T-helper 1 cell (primary cell): ENCODE measurements around the gene KDM5A.
A peak's percentile ranks its signal among the peaks of the same experiment; 100 is the strongest.
"Not testable (repeated sequence)": the region's sequence is repeated elsewhere in the genome, so short reads cannot be mapped to it uniquely, and the experiment has no call there.

Experiments
- DNase-seq, 5 donors: peaks; one replicate each; pipeline ENCODE4 v3.0.0-alpha.2; 2012 to 2020
- total RNA-seq, 4 donors: gene quantifications; one replicate each; lab custom pipeline; 2026; lab: John Stamatoyannopoulos, UW

Gene KDM5A
- 202 to 367 (median 289) reads per million in 4 donors for total RNA-seq

DNA sequence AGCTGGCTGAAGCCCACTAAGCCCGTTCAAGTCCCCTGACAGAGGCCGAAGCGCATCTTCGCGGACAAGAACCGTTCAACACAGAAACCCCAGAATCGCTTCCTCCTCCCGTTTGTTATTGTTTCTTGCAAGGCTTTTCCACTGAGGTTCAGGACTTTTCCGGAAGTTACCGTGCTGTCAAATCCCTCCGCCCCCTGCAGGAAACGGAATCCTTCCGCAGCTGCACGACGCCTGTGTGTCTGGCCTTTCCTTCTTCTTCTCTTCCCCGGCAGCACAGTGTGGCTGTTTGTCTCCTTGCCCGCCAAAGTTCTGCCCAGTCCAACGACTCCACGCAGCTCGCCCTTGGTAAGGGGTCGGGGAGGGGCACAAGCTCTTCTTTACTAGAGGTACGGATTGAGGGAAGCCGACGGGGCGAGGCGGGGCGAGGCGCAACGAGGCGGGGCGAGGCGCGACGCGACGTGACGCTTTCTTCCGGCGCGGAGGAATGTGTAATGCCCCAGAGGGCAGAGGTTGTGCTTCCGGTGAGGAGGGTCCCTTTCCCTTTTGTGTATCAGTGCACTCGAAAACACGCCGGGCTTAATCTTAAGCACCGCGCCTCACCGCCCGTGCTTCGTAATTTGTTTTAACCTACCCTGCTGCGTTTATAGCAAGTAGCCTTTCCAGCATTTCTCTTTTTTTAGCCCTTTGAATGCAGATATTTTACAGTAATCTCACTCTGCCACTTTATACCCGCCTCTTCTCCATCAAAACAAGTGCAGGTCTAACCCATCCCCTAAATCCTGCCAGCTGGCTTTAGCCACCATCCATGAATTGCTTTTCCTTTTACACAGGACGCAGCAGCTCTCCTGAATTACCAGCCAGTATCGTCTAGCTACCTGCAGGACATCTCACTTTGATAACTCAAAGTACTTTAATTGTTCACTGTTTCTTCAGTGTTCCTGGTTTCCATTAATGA, at the start of gene KDM5A:
Gene KDM5A (minus strand): TSS at position 179 of the 955 bp plus-strand sequence. CDS start 229 bp downstream, outside the sequence.
- peak; percentile 80 to 93 (median 87) for DNase-seq

DNA sequence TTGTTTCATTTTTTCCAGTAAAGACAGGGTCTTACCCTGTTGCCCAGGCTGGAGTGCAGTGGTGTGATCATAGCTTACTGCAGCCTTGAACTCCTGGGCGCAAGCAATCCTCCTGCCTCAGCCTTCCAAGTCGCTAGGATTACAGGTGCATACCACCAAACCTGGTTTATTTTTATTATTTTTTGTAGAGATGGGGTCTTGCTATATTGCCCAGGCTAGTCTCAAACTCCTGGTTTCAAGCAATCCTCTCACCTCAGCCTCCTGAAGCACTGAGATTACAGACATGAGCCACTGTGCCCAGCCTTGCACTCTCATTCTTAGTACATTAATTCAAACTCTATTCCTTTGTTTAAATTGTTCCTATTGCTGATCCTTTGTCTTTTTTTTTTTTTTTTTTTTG, 46.6 kb upstream of the KDM5A start:
- DNase-seq, result not testable (repeated sequence)

DNA sequence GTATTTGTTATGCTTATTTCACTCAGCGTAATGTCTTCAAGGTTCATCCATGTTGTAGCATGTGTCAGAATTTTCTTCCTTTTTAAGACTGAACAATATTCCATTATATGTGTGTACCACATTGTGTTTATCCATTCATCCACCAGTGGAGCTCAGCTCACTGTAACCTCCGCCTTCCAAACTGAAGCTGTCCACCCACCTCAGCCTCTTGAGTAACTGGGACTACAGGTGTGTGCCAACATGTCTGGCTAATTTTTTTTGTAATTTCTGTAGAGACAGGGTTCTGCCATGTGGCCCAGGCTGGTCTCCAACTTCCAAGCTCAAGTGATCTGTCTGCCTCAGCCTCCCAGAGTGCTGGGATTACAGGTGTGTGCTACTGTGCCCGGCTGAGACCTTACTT, 33.4 kb upstream of the KDM5A start:
- no peak for DNase-seq

DNA sequence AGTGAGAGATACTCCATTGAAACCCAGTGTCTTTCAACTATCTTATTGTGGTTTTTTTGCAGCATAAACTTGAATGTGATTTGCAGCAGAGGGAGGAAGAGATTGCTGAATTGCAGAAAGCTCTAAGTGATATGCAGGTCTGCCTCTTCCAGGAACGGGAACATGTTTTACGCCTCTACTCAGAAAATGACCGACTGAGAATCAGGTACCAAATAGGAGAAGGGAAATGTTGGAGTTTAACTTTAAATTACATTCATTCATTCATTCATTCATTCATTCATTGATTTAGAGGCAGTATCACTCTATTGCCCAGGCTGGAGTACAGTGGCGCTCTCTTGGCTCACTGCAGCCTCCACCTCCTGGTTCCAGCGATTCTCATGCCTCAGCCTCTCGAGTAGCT, 29.3 kb upstream of the KDM5A start:
- DNase-seq, result no peak

DNA sequence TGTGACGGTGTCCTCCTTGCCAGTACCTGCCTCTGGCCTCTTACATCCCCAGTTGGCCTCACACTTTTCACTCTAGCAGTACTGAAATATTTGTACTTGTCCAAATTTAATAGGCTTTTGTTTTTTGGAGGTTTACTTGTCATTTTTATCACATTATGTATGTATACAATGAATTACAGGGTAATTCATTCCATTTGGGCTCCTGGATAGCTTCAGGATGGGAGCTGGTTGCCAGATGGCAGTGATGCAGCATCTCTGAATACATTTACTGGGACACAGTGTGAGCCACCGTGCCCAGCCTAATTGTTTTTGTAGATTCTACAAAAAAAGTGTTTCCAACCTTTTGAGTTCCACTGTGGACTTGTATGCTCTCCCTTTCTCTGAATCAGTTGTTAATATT, 25.7 kb upstream of the KDM5A start:
- no peak for DNase-seq

DNA sequence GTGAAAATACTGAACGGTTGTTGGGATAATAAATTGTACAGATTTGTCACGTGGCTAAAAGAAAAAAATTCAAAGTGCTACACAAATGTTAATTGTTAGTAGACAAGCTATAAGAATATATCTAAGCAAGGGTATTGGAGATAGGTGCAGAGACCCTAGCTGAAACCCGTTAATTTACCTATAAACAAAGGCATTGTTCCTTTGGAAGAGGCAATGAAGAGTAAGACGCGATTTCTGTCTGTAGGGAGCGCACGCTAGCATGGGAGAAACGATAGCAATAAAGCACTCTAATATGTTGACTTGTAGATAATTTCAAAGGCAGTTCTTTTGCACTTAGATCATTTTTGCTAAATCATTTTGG, 12.9 kb upstream of the KDM5A start:
- DNase-seq, result peak in 1 of 5 donors; percentile 21

DNA sequence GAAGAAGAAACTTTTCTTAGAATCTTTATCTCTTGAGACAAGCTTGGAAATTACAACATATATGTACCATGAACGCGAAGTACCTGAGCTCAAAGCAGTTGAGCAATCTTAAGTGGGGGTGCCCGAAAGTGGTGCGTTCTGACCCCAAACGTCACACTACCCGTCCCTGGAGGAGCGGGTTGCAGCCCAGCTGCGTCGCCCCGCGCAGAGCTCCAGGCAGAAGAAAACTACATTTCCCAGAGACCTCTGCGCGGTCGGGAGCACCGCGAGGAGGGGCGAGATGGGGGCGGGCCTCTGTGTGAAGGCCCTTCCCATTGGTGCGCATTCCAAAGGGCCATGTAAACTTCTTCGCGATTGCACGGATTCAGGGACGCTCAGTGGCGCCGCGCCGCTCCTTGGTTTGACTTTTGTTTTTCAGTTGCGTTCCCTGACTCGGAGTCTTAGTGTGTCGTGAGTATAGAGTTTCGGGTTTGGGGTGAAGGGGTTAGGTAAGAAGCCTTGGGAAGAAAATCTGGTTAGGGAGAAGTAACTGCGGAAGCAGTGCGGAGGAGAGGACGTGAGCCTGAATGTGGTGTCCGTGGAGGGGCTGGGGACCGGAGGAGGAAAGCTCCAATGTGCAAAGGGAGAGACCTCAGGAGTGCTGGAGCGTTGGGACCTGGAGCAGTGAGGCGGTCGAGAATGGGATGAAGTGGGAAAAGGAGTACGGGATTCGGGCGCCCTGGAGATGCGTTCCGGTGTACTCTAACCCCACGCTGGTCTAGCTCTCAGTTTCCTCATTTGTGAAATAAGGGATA, 12.3 kb upstream of the KDM5A start, which contains the start of gene CCDC77:
Gene CCDC77 (plus strand): TSS at position 410 of the 794 bp plus-strand sequence. CDS start 7,740 bp downstream, outside the sequence.
- peak; percentile 78 to 95 (median 87) for DNase-seq

DNA sequence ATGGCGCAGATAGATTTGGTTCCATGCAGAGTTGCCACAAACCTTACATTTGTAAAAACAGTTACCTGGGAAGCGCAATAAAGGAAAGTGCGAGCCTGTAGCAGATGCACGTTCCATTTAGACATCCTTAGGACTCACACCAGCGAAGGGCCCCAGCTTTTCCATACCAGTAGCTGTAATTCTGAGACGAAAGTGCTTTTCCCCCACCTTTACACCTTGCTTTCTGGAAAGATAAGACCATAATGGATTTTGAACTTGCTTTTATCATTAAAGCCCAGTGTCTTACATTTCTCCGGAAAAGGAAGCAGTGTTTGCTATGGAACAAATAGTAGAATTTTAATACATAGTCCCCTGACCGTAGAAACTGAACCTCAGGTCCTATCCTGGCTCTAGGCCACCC, 11.7 kb upstream of the KDM5A start:
- no peak for DNase-seq

DNA sequence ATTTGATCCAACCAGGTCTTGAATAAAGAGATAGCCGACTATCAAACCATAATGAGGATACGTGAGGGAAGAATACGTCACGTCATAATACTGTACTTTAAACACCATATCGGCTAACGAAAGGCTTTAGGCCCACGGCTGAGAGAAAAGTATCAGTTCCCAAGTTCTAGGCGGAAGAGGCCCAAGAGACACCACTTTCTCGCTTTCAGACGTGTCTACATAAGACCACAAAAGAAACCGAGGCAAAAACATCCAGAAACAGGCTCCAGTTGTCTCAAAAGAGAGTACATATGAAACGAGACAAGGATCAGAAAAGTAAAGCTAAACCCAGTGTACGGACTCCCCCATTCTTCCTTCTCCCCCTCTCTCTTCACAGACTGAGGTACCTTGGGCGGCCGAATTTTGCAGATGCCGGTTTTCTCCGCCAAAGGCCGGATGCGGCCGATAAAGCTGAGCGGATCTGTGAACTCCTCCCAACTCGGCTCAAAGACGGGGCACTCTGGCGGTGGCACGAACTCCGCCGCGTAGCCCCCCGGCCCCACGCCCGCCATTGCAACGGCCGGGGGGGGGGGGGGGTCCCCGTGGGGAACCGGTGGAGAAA, 479 bp downstream of the KDM5A start:
- peak; percentile 29 to 63 (median 44) for DNase-seq

DNA sequence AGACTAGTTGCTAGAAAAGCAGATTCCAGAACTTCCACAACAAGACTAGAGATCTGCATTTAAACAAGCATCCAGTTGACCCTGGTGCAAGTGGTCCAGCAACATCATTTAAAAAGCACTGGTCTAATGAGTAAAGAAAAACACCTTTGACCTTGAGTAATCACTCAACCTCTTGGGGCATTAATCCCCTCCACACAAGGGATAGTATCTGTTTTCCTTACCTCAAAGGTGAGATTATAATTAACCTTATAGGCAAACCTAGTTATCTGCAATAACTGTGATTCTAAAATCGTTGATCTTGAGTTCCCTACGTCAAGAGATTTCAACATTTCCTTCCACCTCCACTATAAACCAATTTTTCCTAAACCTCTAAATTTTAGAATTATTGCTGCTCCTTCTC, 1.1 kb downstream of the KDM5A start:
- no peak for DNase-seq

DNA sequence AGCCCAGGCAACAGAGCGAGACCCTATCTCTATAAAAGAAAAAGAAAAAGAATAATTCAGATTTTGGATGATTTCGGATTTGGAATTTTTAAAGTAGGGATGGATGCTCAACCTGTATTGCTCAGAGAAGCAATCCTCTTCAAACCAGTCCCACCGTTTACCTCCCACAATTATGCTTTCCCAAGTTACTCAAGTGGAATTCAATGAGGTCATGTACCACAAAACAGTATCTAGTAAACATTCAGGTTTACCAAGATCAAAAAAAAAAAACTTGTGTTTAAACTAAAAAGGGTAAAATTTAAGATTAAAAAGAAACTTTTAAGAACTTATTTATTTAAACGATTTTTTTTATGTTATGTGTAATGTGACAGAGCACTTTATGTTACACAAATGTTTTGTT, 2.5 kb downstream of the KDM5A start:
- no peak for DNase-seq

DNA sequence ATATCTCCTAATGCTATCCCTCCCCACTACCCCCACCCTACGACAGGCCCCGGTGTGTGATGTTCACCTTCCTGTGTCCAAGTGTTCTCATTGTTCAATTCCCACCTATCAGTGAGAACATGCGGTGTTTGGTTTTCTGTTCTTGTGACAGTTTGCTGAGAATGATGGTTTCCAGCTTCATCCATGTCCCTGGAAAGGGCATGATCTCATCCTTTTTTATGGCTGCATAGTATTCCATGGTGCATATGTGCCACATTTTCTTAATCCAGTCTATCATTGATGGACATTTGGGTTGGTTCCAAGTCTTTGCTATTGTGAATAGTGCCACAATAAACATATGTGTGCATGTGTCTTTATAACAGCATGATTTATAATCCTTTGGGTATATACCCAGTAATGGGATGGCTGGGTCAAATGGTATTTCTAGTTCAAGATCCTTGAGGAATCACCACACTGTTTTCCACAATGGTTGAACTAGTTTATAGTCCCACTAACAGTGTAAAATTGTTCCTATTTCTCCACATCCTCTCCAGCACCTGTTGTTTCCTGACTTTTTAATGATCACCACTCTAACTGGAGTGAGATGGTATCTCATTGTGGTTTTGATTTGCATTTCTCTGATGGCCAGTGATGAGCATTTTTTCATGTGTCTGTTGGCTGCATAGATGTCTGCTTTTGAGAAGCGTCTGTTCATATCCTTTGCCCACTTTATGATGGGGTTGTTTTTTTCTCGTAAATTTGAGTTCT, 18.2 kb downstream of the KDM5A start:
- not testable (repeated sequence) for DNase-seq

DNA sequence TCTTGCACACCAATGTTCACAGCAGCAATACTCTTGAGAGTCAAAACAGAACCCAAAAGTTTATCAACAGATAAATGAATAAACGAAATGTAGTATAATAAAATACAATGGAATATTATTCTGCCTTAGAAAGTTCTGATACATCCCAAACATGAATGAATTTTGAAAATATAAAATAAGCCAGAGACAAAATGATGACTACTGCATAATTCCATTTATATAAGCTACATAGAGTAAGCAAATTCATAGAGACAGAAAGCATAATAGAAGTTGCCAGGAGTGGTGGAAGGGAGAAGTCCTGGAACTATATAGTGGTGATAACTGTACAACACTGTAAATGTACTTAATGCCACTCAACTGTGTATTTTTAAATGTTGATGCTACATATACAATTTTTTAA, 21.1 kb downstream of the KDM5A start:
- DNase-seq, result no peak

DNA sequence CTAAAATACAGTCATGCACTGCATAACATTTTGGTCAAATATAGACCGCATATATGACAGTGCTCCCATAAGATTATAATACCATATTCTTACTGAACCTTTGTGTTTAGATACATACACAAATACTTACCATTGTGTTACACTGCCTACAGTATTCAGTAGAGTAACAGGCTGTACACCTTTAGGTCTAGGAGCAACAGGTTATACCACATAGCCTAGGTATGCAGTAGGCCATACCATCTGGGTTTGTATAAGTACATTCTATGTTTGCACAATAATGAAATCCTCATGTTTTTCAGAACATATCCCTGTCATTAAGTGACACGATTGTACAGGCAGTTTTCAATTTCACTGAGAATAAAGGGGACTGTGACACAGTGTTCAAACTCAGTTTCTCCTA, 22.3 kb downstream of the KDM5A start:
- no peak for DNase-seq

DNA sequence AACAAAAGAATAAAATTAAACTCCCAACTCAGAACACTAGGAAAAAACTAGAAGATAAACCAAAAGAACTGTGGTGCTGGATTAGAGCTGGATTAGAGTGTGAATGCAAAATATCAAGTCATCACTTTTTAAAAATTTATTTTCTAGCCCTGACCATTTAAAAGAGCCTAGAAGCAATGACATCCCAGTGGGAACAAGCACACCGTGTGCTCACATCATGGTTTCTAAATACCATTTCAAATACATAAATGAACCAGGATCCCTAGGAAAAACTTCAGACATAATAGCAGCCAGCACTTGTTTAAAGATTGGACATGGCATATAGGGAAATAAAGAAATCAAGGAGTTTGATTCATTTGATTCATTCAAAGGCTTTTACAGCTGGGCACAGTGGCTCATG, 30.0 kb downstream of the KDM5A start:
- no peak for DNase-seq

DNA sequence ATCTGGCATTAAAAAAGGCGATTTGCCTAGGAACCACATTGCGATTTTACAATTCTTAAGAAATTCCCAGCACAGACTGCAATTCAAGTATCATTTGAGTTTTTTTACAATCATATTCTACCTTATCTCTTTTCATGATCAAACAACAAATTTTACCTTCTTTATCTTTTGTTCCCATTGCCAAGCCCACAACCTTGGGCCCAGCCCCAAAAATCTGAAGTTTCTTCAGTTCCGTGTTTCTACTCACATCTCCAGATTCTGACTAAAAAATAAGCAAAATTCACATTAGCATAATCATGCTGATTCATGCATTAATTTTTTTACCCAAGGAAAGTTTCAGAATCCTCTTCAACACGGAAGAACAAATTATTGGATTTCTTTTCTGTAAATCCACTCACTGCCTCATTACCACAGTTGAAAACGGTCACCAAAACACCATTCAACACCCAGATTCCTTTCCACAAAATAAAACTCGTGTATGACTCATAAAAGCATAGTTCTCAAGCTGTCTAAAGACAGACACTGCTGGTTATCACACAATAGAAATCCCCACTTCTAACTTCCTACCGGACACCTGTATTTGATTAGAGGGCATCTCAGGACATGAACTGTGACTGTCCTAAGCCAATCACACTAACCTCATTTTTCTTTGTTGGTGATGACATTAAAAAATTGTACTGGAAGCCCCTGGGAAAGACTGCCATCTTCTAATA, 32.7 kb downstream of the KDM5A start:
- no peak for DNase-seq

DNA sequence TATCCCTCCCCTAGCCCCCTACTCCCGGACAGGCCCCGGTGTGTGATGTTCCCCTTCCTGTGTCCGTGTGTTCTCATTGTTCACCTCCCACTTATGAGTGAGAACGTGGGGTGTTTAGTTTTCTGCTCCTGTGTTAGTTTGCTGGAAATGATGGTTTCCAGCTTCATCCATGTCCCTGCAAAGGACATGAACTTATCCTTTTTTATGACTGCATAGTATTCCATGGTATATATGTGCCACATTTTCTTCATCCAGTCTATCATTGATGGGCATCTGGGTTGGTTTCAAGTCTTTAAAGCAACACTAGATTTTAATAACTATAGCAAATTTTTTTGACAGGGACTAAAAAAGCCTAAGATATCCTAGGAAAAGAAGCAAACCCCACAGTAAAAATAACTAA, 37.9 kb downstream of the KDM5A start:
- not testable (repeated sequence) for DNase-seq

DNA sequence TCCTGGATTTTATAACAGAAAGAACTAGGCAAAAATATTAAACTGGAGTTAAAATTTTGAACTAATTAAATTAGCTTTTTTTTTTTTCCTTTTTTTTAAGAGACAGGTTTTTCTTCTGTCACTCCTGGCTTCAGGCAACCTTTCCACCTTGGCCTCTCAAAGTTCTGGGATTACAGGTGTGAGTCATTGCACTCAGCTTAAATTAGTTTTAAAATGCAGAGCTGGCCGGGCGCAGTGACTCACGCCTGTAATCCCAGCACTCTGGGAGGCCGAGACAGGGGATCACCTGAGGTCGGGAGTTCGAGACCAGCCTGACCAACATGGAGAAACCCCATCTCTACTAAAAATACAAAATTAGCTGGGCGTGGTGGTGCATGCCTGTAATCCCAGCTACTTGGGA, 39.5 kb downstream of the KDM5A start:
- not testable (repeated sequence) for DNase-seq

DNA sequence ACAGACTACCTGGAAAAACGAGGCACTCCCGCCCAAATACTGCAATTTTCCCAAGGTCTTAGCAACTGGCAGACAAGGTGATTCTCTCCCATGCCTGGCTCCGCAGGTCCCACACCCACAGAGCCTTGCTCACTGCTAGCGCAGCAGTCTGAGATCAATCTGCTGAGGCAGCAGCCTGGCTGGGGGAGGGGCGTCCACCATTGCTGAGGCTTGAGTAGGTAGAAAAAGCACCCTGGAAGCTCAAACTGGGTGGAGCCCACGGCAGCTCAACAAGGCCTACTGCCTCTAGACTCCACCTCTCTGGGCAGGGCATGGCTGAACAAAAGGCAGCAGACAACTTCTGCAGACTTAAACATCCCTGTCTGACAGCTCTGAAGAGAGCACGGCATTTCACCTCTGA, 46.1 kb downstream of the KDM5A start:
- DNase-seq, result not testable (repeated sequence)

DNA sequence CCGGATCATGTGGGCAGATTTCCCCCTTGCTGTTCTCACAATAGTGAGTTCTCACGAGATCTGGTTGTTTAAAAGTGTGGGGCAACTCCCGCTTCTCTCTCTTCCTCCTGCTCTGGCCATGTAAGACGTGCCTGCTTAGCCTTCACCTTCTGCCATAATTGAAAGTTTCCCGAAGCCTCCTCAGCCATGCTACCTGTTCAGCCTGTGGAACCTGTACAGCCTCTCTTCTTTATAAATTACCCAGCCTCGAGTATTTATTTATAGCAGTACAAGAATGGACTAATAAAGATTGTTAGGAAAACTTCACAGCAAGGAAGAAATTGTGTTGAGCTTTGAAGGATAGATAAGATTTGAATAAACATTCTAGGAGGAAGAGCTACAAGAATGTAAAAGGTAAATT, 52.1 kb downstream of the KDM5A start:
- DNase-seq, result no peak

DNA sequence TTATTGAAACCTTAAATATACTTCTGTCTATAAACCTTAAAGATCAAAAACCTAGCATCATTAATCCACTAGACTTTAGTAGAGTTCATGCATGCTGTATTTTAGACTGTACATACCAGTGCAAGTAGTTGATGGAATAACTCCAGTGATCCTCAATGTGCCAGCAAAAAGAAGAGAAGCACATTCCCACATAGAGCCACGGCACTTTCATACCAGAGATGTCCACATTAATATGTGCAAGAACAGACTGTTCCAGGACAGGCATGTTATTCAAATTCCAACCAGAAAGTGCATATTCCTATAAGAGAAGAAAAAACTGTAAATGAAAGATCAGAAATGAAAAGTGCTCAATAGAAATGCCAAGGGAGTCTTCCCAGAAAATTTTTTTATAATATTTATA, 55.0 kb downstream of the KDM5A start:
- no peak for DNase-seq
